ENCODE data around the gene PXK. TPM values are rescaled to one million over a fixed set of nuclear protein-coding genes. Genes with fewer than 3 reads are reported as not detected.

Gene PXK
- total and polyA plus RNA-seq, 4 donors, result 6.0 to 15.9 (median 12.6) TPM

- no peaks in the 10 kb centered on the region for H3K9me3 ChIP-seq (ENCODE audit: control insufficient read depth in 4 of 4, low read length in 3 of 4)
- no peaks in the 10 kb centered on the region for H3K27me3 ChIP-seq (ENCODE audit: control insufficient read depth in 4 of 4, insufficient read depth in 4 of 4, low read length in 3 of 4)
- TF ChIP-seq SP1 (IDR thresholded peaks at IDR 0.05) (no peak), RAD21 (IDR thresholded peaks at IDR 0.05) (no peak), EGR1 (IDR thresholded peaks at IDR 0.05; ENCODE audit: low read depth in 2 of 2) (no peak), HNF4G (IDR thresholded peaks at IDR 0.05) (no peak), REST (IDR thresholded peaks at IDR 0.05) (no peak), ATF3 (IDR thresholded peaks at IDR 0.05) (no peak), ZBTB33 (IDR thresholded peaks at IDR 0.05) (no peak), CTCF (IDR thresholded peaks at IDR 0.05; ENCODE audit: low read depth, low read length, missing input control) (no peak), YY1 (IDR thresholded peaks at IDR 0.05) (no peak), FOXA2 (IDR thresholded peaks at IDR 0.05) (no peak), FOXA1 (IDR thresholded peaks at IDR 0.05) (no peak), MAX (IDR thresholded peaks at IDR 0.05) (no peak), GABPA (IDR thresholded peaks at IDR 0.05 in 1 of 2, conservative IDR thresholded peaks at IDR 0.05 in 1 of 2) (no peak), RXRA (IDR thresholded peaks at IDR 0.05) (no peak), NR2F2 (IDR thresholded peaks at IDR 0.05) (no peak), TAF1 (conservative IDR thresholded peaks at IDR 0.05) (no peak)
- DNase-seq (ENCODE audit: low spot score), result no peak
- peak overlapping the region in 1 of 2 donors; percentile 24 for H3K9ac ChIP-seq (ENCODE audit: low read depth in 1 of 2, low read length in 2 of 2)
- no peak overlapping the region for H3K27ac ChIP-seq (ENCODE audit: low read depth in 1 of 2, low read length in 2 of 2)
- H3K36me3 ChIP-seq (ENCODE audit: control insufficient read depth in 4 of 4, insufficient read depth in 3 of 4, low read depth in 1 of 4, low read length in 3 of 4), result peaks cover 0 to 7% (median 4%) of the 10 kb centered on the region in 4 donors
- WGBS, result 73% methylated on average over 3 of the region's 3 CpGs
- peaks cover 0 to 9% (median 5%) of the 10 kb centered on the region in 4 donors for H3K4me1 ChIP-seq (ENCODE audit: control insufficient read depth in 4 of 4, insufficient read depth in 4 of 4, low read length in 3 of 4)
- H3K4me3 ChIP-seq (ENCODE audit: low read depth in 1 of 3, low read length in 3 of 3), result no peak overlapping the region
These were observed 58.6 kb downstream of the PXK start for GRCh38 chr3:58391156-58391865.
